ENCODE measurements around the gene PCYOX1L.

GRCh38 chr5:149410071-149410470 lies 52.2 kb downstream of the PCYOX1L start:
- no peak for TF ChIP-seq EP300 (IDR thresholded peaks at IDR 0.05; ENCODE audit: low read depth)
- peak in 1 of 3 donors; percentile 3 for TF ChIP-seq POLR2AphosphoS5 (IDR thresholded peaks at IDR 0.05)
- TF ChIP-seq POLR2A (IDR thresholded peaks at IDR 0.05), result peak; percentile 1
- no peak for TF ChIP-seq CTCF (IDR thresholded peaks at IDR 0.05)

Data from transverse colon (tissue), 4 donors.